NCI-H82 treated with DMSO at 0.1 percent for 48 hours (cell line): ENCODE data around the gene CEP112.
"Not testable (repeated sequence)": the region's sequence is repeated elsewhere in the genome, so short reads cannot be mapped to it uniquely, and the experiment has no call there.

Source experiments
- DNase-seq: peaks from one replicate; lab custom pipeline; 2025; ENCODE audit not compliant: unreplicated experiment; lab: John Stamatoyannopoulos, UW

Gene CEP112

GRCh38 chr17:66085221-66085620 is 106.7 kb downstream of the CEP112 start:
- DNase-seq, result no peak

DNA sequence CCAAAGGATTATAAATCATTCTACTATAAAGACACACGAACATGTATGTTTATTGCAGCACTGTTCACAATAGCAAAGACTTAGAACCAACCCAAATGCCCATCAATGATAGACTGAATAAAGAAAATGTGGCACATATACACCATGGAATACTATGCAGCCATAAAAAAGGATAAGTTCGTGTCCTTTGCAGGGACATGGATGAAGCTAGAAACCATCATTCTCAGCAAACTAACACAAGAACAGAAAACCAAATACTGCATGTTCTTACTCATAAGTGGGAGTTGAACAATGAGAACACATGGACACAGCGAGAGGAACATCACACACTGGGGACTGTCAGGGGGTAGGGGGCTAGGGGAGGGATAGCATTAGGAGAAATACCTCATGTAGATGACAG is 111.3 kb downstream of the CEP112 start:
- DNase-seq, result not testable (repeated sequence)

- DNase-seq, result no peak
Measured at GRCh38 chr17:66076546-66077190, 115.3 kb downstream of the CEP112 start.

GRCh38 chr17:66073384-66073783 is 118.5 kb downstream of the CEP112 start:
- no peak for DNase-seq

GRCh38 chr17:66063686-66064085 is 128.2 kb downstream of the CEP112 start:
- DNase-seq, result no peak

DNA sequence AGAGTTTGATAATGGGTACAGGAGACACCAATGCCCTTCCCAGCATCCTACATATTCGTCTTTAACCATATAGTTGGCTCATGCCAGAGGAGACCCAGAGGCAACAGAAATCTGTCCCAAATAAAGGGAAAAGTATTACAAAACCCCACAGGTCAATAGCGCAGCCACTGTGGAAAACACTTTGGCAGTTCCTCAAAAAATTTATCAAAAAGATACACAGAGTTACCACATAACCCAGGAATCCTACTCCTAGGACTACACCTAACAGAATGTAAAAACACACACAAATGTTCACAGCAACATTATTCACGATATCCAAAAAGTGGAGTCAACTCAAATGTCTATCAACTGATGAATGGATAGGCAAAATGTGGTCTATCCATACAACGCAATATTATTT is 135.8 kb downstream of the CEP112 start:
- DNase-seq, result no peak

DNA sequence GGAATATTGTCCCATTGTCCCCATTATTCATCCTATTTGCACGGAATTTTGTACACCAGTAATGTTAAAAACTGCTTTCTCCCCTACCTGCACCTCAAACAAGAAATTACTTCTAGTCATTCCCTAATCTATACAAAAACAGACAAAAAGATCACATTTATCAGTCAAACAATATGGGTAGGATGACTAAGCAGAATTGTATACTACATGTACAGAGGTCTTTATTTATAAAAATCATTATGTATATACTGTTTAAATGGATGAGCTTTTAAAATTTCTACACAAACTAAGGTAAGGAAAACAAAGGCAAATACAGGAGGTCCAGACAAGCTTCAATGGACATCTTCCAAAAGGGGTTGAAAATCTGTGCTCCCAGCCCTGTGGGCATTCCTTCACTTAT is 137.7 kb downstream of the CEP112 start:
- DNase-seq, result no peak

- no peak for DNase-seq
Measured at GRCh38 chr17:66044083-66044482, 147.8 kb downstream of the CEP112 start.

GRCh38 chr17:66043419-66043818 is 148.5 kb downstream of the CEP112 start:
- DNase-seq, result no peak

GRCh38 chr17:66040402-66040801 is 151.5 kb downstream of the CEP112 start:
- no peak for DNase-seq

- no peak for DNase-seq
Measured at GRCh38 chr17:66038125-66038524, 153.8 kb downstream of the CEP112 start.

DNA sequence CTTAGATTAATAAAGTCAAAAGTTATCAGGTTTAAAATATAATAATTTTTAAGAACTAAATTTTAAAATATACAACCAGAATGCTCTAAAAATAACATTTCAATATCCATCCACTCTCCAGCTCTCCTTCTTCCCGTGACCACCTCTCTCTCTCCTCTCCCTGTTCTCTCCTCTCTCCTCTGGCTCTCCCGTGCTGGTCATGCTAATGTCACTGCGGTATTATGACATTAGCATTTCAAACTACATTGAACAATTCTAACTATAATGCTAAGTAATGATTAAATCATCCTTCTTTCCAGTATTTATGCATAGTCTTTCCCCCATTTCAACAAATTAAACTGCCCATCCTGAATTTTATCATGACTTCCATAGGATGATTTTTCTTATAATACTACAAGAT is 154.7 kb downstream of the CEP112 start:
- no peak for DNase-seq

DNA sequence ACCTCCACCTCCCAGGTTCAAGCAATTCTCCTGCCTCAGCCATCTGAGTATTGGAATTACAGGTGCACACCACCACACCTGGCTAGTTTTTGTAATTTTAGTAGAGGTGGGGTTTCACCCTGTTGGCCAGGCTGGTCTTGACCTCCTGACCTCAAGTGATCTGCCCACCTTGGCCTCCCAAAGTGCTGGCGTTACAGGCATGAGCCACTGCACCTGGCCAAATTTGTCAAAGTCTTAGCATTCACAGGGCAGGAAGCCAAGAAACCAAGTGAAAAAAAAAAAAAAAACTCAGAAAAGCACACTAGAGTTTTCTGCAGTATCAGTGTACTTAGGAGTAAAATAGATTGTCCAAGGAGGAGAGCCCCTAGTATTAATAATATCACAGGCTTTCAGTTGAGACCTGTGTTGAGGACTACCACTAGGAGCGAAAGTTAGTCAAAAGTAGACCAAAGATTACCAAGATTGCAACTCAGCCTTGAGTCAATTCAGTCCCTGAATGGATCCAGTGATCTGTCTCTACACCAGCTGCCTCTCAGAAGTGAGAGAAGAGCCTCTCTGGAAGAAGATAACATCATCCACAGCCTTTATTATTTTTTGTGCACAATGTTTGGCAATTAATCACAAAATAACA is 159.7 kb downstream of the CEP112 start:
- DNase-seq, result no peak

- no peak for DNase-seq
Measured at GRCh38 chr17:66025551-66025950, 166.4 kb downstream of the CEP112 start.

DNA sequence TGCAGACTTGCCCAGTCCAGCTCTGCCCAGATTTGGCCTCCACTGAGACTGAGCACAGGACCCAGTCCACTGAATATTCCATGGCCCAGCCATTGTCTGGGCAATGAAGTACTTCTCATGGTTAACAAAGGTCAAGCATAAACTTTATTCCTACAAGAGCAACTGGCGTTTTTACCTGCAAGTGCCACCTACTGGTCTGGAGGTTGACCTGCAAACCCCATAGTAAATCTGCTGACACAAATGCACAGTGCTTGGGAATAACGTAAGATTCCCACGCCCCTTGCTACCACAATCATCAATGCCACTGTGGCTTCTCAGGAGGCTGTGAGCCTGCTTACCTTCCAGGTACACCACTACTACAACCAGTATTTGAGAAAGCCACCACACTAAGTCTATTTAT is 170.2 kb downstream of the CEP112 start:
- DNase-seq, result no peak

DNA sequence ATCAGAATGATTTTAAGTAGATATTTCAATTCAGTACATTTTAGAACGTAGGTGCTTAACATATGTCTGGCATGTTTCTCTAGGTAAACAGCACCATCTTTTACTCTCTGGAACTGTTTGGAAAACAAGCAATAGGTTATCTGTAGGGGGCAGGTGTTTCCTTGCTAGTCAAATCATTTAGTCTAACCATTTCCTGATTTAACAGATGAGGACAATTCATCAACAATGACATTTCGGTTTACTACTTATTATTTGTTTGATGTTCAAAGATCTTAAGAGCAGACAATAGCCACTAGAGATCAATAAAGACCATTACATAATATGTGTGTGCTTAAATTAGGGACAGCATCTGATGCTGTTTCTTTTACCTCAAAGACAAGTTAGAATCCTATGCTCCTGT is 173.1 kb downstream of the CEP112 start:
- DNase-seq, result no peak

DNA sequence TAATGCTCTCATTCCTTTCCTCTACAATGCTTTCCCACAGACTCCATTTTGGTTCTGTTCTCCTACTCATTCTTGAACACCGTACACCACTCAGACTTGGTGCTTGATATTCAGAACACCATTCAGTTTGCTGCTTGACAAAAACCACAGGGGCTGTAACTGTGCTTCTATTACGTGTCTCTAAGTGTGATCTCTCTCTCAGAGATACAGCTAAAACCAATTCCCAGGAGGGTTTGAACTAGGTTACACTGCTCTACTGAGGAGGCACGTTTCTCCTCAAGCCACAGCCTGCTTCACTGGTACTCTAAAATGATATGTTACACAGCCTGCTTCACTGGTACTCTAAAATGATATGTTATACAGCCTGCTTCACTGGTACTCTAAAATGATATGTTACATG is 175.7 kb downstream of the CEP112 start:
- DNase-seq, result no peak

- no peak for DNase-seq
Measured at GRCh38 chr17:66008680-66009079, 183.3 kb downstream of the CEP112 start.

DNA sequence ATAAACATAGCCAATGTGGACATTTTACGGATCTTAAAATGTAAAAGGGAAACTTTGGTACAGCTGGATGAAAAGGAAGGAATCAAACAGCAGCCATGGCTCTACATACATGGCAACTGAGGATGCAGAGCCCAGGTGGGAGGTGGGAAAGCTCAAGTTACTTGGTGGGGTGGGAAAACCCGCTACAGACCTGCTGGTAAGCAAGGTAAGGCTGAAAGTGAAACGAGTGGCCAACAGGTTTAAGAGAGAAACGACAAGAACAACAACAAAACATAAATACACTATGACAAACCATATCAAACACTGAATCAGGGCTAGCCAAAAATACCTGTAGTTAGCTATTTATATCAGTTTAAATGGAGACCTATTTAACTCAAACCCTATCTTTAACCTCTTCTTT is 185.3 kb downstream of the CEP112 start:
- no peak for DNase-seq

- no peak for DNase-seq
Measured at GRCh38 chr17:66002812-66003211, 189.1 kb downstream of the CEP112 start.

GRCh38 chr17:66002063-66002585 is 189.8 kb downstream of the CEP112 start:
- no peak for DNase-seq

DNA sequence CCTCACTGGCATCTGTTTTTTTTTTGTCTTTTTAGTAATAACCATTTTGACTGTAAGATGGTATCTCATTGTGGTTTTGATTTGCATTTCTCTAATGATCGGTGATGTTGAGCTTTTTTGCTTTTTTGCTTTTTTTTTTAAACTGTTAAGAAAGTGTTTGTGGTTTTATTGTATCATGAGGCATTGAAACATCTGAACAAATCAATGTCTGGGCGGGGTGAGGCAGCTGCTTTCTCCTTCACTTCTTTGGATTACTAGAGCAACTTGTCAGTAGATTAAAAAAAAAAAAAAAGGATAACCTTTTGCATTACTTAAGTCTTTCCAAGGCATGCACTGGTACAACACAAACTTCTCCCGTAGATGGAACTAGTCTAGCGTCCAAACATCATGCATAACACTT is 191.7 kb downstream of the CEP112 start:
- DNase-seq, result no peak

- no peak for DNase-seq
Measured at GRCh38 chr17:65998675-65999074, 193.3 kb downstream of the CEP112 start.
